Endothelial cell of umbilical vein (primary cell): ENCODE results near the gene NOXRED1. TPM values are rescaled to one million over a fixed set of nuclear protein-coding genes. Genes with fewer than 3 reads are reported as not detected.

Experiments used
- BruUV-seq: library from RNA; stranded (reverse); fragments of 400-500 nt; replicated peaks from 2 replicates; lab custom pipeline; 2021; lab: Mats Ljungman, UMichigan
- CTCF ChIA-PET: fragments of 300-600, 350-600 bp; sonication (Branson Sonifier 250); formaldehyde crosslinking; loops from one replicate; lab custom pipeline; 2021; ENCODE audit warnings: antibody characterized with exemption, inconsistent platforms; lab: Charles Lee
- POLR2A ChIA-PET: fragments of 300-600, 350-600 bp; sonication (Branson Sonifier 250); formaldehyde crosslinking; loops from one replicate; lab custom pipeline; 2021; ENCODE audit warnings: antibody characterized with exemption, inconsistent platforms; lab: Charles Lee
- DNase-seq: peaks from one replicate; pipeline ENCODE4 v3.0.0-alpha.2; 2011; ENCODE audit warnings: low read depth, low spot score
- FAIRE-seq: peaks from 2 replicates; lab custom pipeline; 2011; peaks lifted over from hg19 to GRCh38; lab: Jason Lieb, UNC
- H2AFZ ChIP-seq: 2 replicates; pipeline ENCODE4 v1.6.0; 2012; ENCODE audit warnings: low read depth, low read length, control low read depth, inconsistent platforms
- H3K27ac ChIP-seq: 2 replicates; pipeline ENCODE4 v1.5.1; 2011; ENCODE audit warnings: low read depth, mild to moderate bottlenecking, control low read depth, low read length, moderate library complexity; ENCODE audit not compliant: insufficient read depth
- H3K27me3 ChIP-seq, 2 experiments: 2 replicates each; pipeline versions ENCODE4 v1.6.0 to v1.6.1; 2011; ENCODE audit warnings: low read length in 2 of 2, mixed read lengths in 1 of 2; ENCODE audit not compliant: control insufficient read depth in 2 of 2, insufficient read depth in 2 of 2
- H3K36me3 ChIP-seq, 2 experiments: 2 replicates in 1 of 2; 3 replicates in 1 of 2; pipeline ENCODE4 v1.5.1; 2011; ENCODE audit warnings: low read length in 2 of 2, mild to moderate bottlenecking in 1 of 2, moderate library complexity in 1 of 2; ENCODE audit not compliant: control insufficient read depth in 2 of 2, insufficient read depth in 2 of 2; ENCODE audit errors: extremely low read depth in 1 of 2
- H3K4me1 ChIP-seq: 3 replicates; pipeline ENCODE4 v1.5.1; 2011; ENCODE audit warnings: mild to moderate bottlenecking, low read length; ENCODE audit not compliant: control insufficient read depth, insufficient read depth; ENCODE audit errors: extremely low read depth
- H3K4me2 ChIP-seq: 2 replicates; pipeline ENCODE4 v1.6.1; 2011; ENCODE audit warnings: low read length, control low read depth, mixed read lengths; ENCODE audit not compliant: insufficient read depth
- H3K4me3 ChIP-seq, 3 experiments: fragments of 200-600 bp in 1 of 3; sonication (generic), shearing (Covaris generic) in 1 of 3; replicated peaks in 1 of 3; 2 replicates each; pipeline ENCODE4 v1.5.1; 2011 to 2016; ENCODE audit warnings: control low read depth in 3 of 3, low read length in 3 of 3, mild to moderate bottlenecking in 2 of 3, inconsistent platforms in 1 of 3, low read depth in 1 of 3, moderate library complexity in 1 of 3; ENCODE audit not compliant: insufficient read depth in 1 of 3
- H3K79me2 ChIP-seq: 2 replicates; pipeline ENCODE4 v1.6.0; 2012; ENCODE audit warnings: low read length, inconsistent platforms; ENCODE audit not compliant: control insufficient read depth, insufficient read depth
- H3K9ac ChIP-seq: replicated peaks from 2 replicates; pipeline ENCODE3; 2011; ENCODE audit warnings: low read length, control low read depth; ENCODE audit not compliant: insufficient read depth; ENCODE audit errors: extremely low read depth
- H3K9me1 ChIP-seq: replicated peaks from 3 replicates; pipeline ENCODE4 v1.6.0; 2011; ENCODE audit warnings: mild to moderate bottlenecking, low read length; ENCODE audit not compliant: control insufficient read depth, insufficient read depth; ENCODE audit errors: extremely low read depth
- H3K9me3 ChIP-seq: replicated peaks from 2 replicates; pipeline ENCODE4 v1.5.1; 2012; ENCODE audit warnings: low read length, inconsistent platforms; ENCODE audit not compliant: control insufficient read depth, insufficient read depth
- H4K20me1 ChIP-seq: replicated peaks from 2 replicates; pipeline ENCODE3; 2011; ENCODE audit warnings: mild to moderate bottlenecking, low read length; ENCODE audit not compliant: control insufficient read depth, insufficient read depth; ENCODE audit errors: extremely low read depth
- CTCF ChIP-seq, 2 donors: IDR thresholded peaks; 1 replicate in 1 of 2; 2 replicates in 1 of 2; pipeline ENCODE4 v1.5.1; 2011; ENCODE audit warnings: low read length in 2 of 2, mild to moderate bottlenecking in 2 of 2, moderate library complexity in 2 of 2, control low read depth in 1 of 2, inconsistent platforms in 1 of 2, low read depth in 1 of 2; ENCODE audit not compliant: insufficient read depth in 1 of 2; ENCODE audit errors: extremely low read depth in 1 of 2
- JUN ChIP-seq: IDR thresholded peaks from 2 replicates; pipeline ENCODE4 v1.6.1; 2011; ENCODE audit warnings: borderline replicate concordance, low read depth; ENCODE audit not compliant: insufficient read length, insufficient read depth
- dilution Hi-C: fragments of 300-500 bp; cut with MboI; formaldehyde crosslinking; loops from one replicate; pipeline ENCODE4 v1.15.0; 2019; ENCODE audit warnings: low sequenced_read_pairs; ENCODE audit not compliant: extremely low pct_ligation_motif_present
- intact Hi-C: fragments of 100-400 bp; cut with micrococcal nuclease; formaldehyde crosslinking; loops from one replicate; pipeline ENCODE4 v1.10.0; 2022
- polyA plus RNA-seq, 4 experiments: library from polyadenylated mRNA; depleted of rRNA in 3 of 4; stranded (reverse) in 3 of 4; unstranded in 1 of 4; fragments of >200 nt; gene quantifications; 2 replicates each; pipeline versions ENCODE4 v1.2.1 to v1.2.3, GENCODE V29; 2011 to 2012; ENCODE audit warnings: missing spikeins in 1 of 4
- total RNA-seq: library from RNA; stranded (reverse); gene quantifications from 2 replicates; pipeline ENCODE4 v1.2.3, GENCODE V29; 2021

Gene NOXRED1
- total and polyA plus RNA-seq, 2 donors (not counting 3 experiments of a cell fraction or from before 2014, with no cell fraction given), result 0.15 to 0.33 TPM

- Histone ChIP-seq H2AFZ (no peak overlapping the region), H3K4me2 (peak overlapping the region; percentile 94), H3K9me3 (no peaks in the 10 kb centered on the region), H3K4me1 (peaks cover 21% of the 10 kb centered on the region), H3K27ac (peak overlapping the region; percentile 76), H3K79me2 (peaks cover 40% of the 10 kb centered on the region), H3K9ac (peak overlapping the region; percentile 87), H3K36me3 (peaks cover 22 to 24% of the 10 kb centered on the region in 2 experiments), H3K9me1 (no peaks in the 10 kb centered on the region), H3K27me3 (no peaks in the 10 kb centered on the region), H3K4me3 (peak overlapping the region; percentile 45 to 86 (median 66)), H4K20me1 (peaks cover 2% of the 10 kb centered on the region)
- ChIA-PET CTCF (interaction anchor here (0.5 to 3.8 kb wide), 40 partner anchors 10 to 595 kb away, joined by 3 to 75 read pairs (median 4); no protein-coding TSS in a partner anchor), POLR2A (interaction anchor here (0.7 to 1.1 kb wide), 2 partner anchors 84 to 138 kb away, joined by 3 to 4 read pairs; partner anchors contain the start of gene GSTZ1)
- BruUV-seq, result TSS peak; percentile 29
- intact Hi-C loops, result loop anchor here (1.0 to 5.0 kb wide), 6 partner anchors 84 to 362 kb away; partner anchors contain the start of genes CIPC and SPTLC2
- dilution Hi-C loops, result no loop called here
- TF ChIP-seq JUN (no peak), CTCF (IDR thresholded peaks at IDR 0.05; ENCODE audit: extremely low read depth in 1 of 2, insufficient read depth in 1 of 2, low read depth in 1 of 2, low read length in 2 of 2) (peak; percentile 68 to 79)
- peak; percentile 84 for FAIRE-seq
- peak; percentile 84 for DNase-seq
Observed at GRCh38 chr14:77459072-77459723, 35.9 kb upstream of the NOXRED1 start.
